Fibroblast of pulmonary artery (primary cell): ENCODE data around the gene MACROD2.

Source experiments
- DNase-seq: peaks from one replicate; pipeline ENCODE4 v3.0.0-alpha.2; 2010; ENCODE audit warnings: low read depth
- H3K4me3 ChIP-seq: replicated peaks from 2 replicates; pipeline ENCODE4 v1.5.1; 2011; ENCODE audit warnings: low read depth, mild to moderate bottlenecking, control low read depth, low read length, moderate library complexity
- TF ChIP-seq, protein P1 (sequence below): IDR thresholded peaks from 2 replicates; pipeline ENCODE4 v1.5.1; 2011; ENCODE audit warnings: mild to moderate bottlenecking, control low read depth, low read length, inconsistent platforms; ENCODE audit errors: missing control alignments

The MACROD2 gene

DNA sequence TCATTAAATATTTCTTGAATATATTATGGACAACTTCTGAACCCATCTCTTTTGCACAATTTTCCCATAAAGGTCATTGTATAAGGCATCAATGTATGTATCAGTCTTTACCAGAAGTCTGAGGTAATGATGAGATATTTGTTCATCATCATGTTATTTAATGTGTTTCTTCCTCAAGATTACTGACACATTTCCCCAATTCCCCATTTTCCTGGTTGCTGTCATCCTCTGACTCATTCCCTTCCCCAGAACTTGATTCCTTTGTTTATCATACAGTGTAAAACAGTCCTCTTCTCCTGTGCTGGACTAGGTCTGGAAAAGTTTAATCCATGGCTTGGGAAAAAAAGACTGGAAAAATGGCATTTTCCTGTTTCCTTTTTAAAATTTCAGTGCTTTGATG, 450.0 kb downstream of the MACROD2 start:
- H3K4me3 ChIP-seq = no peak overlapping the region
- peak; percentile 39 for DNase-seq
- TF ChIP-seq, protein P1, sequence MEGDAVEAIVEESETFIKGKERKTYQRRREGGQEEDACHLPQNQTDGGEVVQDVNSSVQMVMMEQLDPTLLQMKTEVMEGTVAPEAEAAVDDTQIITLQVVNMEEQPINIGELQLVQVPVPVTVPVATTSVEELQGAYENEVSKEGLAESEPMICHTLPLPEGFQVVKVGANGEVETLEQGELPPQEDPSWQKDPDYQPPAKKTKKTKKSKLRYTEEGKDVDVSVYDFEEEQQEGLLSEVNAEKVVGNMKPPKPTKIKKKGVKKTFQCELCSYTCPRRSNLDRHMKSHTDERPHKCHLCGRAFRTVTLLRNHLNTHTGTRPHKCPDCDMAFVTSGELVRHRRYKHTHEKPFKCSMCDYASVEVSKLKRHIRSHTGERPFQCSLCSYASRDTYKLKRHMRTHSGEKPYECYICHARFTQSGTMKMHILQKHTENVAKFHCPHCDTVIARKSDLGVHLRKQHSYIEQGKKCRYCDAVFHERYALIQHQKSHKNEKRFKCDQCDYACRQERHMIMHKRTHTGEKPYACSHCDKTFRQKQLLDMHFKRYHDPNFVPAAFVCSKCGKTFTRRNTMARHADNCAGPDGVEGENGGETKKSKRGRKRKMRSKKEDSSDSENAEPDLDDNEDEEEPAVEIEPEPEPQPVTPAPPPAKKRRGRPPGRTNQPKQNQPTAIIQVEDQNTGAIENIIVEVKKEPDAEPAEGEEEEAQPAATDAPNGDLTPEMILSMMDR = no peak

- DNase-seq = no peak
- H3K4me3 ChIP-seq = no peak overlapping the region
- TF ChIP-seq, protein P1 = no peak
Observed at GRCh38 chr20:14445902-14446301, 450.6 kb downstream of the MACROD2 start.

DNA sequence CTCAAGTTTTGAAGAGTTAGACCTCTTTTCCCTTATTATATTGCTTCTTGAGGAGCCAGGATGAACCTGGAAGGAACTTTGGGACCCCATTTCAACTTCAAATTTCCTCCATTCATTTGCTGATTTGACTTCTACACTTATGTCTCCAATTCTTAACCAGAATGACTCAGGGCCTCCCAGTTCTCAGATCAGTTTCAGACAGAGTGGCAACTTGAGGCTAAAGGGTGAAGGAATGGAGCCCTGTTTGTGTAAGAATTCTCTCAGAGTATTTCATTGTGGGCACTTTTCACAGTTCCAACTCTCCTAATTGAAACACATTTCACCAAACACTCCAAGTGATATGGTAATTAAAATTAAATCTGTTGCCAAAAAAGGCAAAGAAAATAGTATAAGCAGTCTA, 451.1 kb downstream of the MACROD2 start:
- TF ChIP-seq, protein P1 = no peak
- no peak overlapping the region for H3K4me3 ChIP-seq
- no peak for DNase-seq

DNA sequence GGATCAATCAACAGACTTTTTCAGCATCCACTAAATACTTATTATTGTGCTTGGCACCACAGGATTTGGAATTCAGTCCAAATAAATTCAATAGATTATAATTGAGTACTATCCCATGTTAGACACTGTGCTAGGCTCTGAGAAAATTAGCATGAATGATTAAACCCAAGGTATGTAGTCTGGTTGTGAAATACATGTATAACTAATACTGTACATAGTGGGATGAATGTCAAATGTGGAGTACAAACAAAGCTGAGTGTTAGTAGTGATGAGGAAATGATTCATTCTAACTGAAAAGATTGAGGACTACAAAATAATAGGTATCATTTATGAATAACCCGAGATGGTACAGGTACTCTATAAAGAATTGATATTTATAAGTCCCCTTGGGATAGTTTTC, 454.0 kb downstream of the MACROD2 start:
- DNase-seq = peak; percentile 27
- H3K4me3 ChIP-seq = no peak overlapping the region
- TF ChIP-seq, protein P1 = no peak

DNA sequence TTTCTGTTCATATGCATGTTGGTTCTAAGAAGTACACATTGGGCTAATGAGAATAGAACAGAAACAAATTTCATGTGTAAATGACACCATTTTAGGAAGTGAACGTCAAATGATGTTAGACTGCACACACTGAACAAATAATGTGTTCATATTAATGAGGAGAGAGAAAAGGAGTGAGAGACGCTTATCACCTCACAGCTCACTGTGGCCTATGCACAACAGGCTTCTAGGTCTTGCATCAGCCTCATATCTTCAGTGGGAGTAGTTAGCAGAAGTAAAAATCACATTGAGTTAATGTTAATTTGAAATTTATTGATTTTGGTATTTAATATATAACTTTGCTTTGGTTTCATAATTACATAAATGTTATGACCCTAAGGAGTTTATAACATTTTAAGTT, 454.9 kb downstream of the MACROD2 start:
- TF ChIP-seq, protein P1 = no peak
- DNase-seq = no peak
- no peak overlapping the region for H3K4me3 ChIP-seq

DNA sequence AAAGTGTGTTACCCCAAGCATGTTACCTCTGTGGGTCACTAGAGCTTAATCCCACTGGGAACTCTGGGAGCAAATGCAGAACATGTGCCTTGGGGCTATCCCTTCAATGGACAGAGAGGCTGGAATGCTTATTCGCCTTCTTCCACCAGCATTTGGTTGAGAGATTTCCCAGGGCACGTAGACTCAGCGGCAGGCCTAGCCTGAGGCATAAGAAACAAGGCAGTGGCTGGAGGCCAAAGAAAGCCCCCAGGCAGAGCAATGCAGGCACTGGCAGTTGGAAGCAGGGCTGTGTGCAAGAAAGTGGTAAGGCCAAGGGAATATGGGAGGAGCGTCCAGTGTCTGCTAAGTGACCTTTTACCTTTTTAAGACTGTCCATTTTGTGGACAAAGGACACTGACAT, 456.1 kb downstream of the MACROD2 start:
- TF ChIP-seq, protein P1 = no peak
- no peak for DNase-seq
- no peak overlapping the region for H3K4me3 ChIP-seq

DNA sequence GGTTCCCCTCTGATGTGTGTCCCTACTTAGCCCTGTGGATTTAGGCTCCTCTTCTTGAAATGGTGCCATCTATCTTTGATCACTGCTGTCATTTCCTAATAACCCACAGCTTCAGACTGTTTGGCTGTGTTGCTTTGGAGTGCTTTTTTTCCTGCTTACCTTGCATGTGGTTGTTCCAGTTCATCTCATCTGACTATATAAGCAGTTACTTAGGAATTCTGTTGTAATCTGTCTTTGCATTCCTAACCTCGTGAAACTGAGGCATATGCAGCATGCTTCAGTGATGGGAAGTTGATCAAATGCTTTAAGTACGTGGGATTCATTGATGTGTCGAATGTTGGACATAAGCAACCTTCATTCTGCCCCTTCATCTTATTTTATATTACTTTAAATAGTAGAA, 457.9 kb downstream of the MACROD2 start:
- H3K4me3 ChIP-seq = no peak overlapping the region
- TF ChIP-seq, protein P1 = no peak
- DNase-seq = no peak
